Natural killer cell treated with Interleukin-12 subunit alpha and Interleukin-12 subunit beta and Interleukin-15 and Interleukin-18, amount 100 ng/mL, for 72 hours (primary cell): ENCODE measurements around the gene IDH3B. TPM values are rescaled to one million over a fixed set of nuclear protein-coding genes. Genes with fewer than 3 reads are reported as not detected.

Experiments
- ATAC-seq, 2 donors: fragments of 150-1000 bp; cut with Tn5 transposase in 1 of 2; sonication (Bioruptor Pico), chemical (Tn5 transposase) in 1 of 2; 2 replicates each; pipeline ENCODE4 v1.10.0; 2021
- DNase-seq: peaks from one replicate; pipeline ENCODE4 v3.0.0; 2022; ENCODE audit warnings: low spot score
- H3K27ac Mint-ChIP-seq, 2 donors: 1 replicate in 1 of 2; 2 replicates in 1 of 2; pipeline ENCODE4 v1.8.0; 2022; ENCODE audit warnings: mixed read lengths in 2 of 2, mild to moderate bottlenecking in 1 of 2, moderate library complexity in 1 of 2
- H3K27me3 Mint-ChIP-seq, 2 donors: 1 replicate in 1 of 2; 2 replicates in 1 of 2; pipeline ENCODE4 v1.8.0; 2022; ENCODE audit warnings: mixed read lengths in 2 of 2
- H3K36me3 Mint-ChIP-seq: one replicate; pipeline ENCODE4 v1.8.0; 2022; ENCODE audit warnings: mixed read lengths
- H3K4me1 Mint-ChIP-seq, 2 donors: 1 replicate in 1 of 2; 2 replicates in 1 of 2; pipeline ENCODE4 v1.8.0; 2022; ENCODE audit warnings: low read depth in 2 of 2, mixed read lengths in 2 of 2, mild to moderate bottlenecking in 1 of 2
- H3K4me3 Mint-ChIP-seq: one replicate; pipeline ENCODE4 v1.8.0; 2022; ENCODE audit warnings: mixed read lengths
- H3K9me3 Mint-ChIP-seq: 2 replicates; pipeline ENCODE4 v1.8.0; 2022; ENCODE audit warnings: mixed read lengths
- total RNA-seq, 2 donors: library from RNA; stranded (reverse); gene quantifications; one replicate each; pipeline ENCODE4 v1.2.3, GENCODE V29; 2022

The IDH3B gene
- total RNA-seq, 2 donors from 2014 or later = 114 to 120 TPM

DNA sequence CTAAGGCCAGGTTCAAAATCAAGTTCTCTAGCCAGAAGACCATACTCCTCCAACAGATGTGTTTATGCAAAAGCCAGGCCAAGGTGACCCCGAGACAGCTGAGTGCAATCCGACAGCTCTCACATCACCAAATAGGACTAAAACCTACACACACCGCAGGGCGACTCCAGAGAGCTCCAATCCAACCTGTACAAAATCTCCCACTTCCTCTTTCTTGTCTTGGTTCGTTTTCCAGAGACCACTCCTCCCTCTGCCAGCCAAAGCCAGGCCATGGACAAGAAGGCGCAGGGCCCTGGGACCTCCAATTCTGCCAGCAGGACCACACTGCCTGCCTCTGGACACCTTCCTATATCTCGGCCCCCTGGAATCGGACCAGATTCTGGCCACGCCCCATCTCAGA, 23.1 kb downstream of the IDH3B start:
- Mint-ChIP-seq H3K36me3 (no peaks in the 10 kb centered on the region), H3K27me3 (no peaks in the 10 kb centered on the region), H3K4me3 (no peak overlapping the region), H3K27ac (no peak overlapping the region), H3K9me3 (no peaks in the 10 kb centered on the region), H3K4me1 (peaks cover 29% of the 10 kb centered on the region in 2 donors)
- DNase-seq = no peak
- ATAC-seq = no peak

DNA sequence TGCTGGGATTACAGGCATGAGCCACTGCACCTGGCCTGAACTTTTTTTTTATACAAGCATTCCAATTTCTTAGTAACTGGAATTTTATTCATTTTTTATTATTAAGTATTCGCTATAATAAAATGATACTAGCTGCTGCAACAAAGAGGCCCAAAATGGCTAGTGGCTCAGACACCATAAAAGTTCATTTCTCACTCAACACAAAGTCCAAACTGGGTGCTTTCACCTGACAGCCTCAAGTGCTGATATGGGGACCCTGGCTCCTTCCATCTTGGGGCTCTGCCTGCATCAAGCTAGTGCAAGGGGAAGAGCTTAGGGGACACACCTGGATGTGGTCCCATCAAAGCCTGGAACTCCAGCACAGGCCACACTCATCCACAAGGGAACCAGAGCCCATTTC, 23.8 kb downstream of the IDH3B start:
- ATAC-seq = no peak
- Mint-ChIP-seq H3K27me3 (no peaks in the 10 kb centered on the region), H3K27ac (no peak overlapping the region), H3K4me1 (peaks cover 29 to 32% of the 10 kb centered on the region in 2 donors), H3K9me3 (no peaks in the 10 kb centered on the region), H3K36me3 (no peaks in the 10 kb centered on the region), H3K4me3 (no peak overlapping the region)
- no peak for DNase-seq

DNA sequence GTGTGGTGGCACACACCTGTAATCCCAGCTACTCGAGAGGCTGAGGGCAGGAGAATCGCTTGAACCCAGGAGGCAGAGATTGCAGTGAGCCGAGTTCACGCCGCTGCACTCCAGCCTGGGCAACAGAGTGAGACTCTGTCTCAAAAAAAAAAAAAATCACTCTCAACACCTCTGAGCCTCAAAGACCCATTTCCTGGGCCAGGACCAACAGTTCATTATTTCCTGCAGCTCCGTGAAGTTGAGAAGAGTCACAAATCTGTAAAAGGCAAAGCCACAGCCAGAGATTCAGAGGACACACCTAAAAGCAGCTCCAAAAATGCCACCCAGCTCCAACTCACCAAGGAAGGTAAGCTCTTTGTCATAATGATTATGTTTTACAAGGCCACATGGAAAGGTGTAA, 26.8 kb downstream of the IDH3B start:
- H3K36me3 Mint-ChIP-seq = no peaks in the 10 kb centered on the region
- peaks cover 29 to 38% of the 10 kb centered on the region in 2 donors for H3K4me1 Mint-ChIP-seq
- DNase-seq = no peak
- H3K27me3 Mint-ChIP-seq = peaks cover 2 to 13% of the 10 kb centered on the region in 2 donors
- peak overlapping the region; percentile 6 for H3K4me3 Mint-ChIP-seq
- H3K9me3 Mint-ChIP-seq = no peaks in the 10 kb centered on the region
- peak; percentile 58 to 65 for ATAC-seq
- peak overlapping the region in 1 of 2 donors; percentile 77 for H3K27ac Mint-ChIP-seq

DNA sequence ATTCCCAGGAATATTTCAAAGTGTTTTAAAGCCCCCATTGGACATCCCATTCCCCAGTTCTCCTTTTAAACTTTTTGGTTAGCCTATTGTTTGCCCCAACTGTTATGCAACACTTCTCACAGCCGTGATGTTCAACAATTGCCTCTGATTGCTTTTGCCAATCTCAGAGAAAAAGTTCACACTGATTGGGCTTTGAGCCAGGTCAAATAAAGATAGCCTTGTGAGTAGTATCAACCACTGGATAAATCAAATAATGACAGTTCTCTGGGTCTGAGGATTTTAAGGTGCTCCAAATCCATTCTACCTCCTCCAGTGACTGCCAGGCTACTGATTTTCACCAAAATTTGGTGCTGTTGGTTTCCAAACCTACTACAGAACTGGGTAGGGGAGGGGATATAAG, 30.6 kb downstream of the IDH3B start:
- ATAC-seq (no peak), DNase-seq (no peak)
- H3K27me3 Mint-ChIP-seq = peaks cover 2 to 20% of the 10 kb centered on the region in 2 donors
- no peak overlapping the region for H3K27ac Mint-ChIP-seq
- no peaks in the 10 kb centered on the region for H3K9me3 Mint-ChIP-seq
- H3K4me1 Mint-ChIP-seq = peaks cover 16 to 30% of the 10 kb centered on the region in 2 donors
- no peak overlapping the region for H3K4me3 Mint-ChIP-seq
- H3K36me3 Mint-ChIP-seq = peaks cover 9% of the 10 kb centered on the region

DNA sequence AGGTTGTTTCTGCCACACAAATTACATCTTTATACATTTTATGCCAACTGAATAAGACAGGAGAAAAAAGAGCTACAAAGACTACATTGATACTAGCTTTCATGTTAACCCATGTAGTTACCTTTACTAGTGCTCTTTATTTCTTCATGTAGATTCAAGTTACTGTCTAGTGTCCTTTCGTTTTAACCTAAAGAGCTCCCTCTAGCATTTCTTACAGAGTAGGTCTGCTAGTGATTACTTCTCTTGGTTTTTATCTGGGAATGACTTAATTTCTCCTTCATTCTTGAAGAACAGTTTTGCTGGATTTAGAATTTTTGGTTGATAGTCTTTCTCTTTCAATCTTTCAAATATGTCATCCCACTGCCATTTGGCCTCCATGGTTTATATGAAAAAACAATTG, 32.8 kb downstream of the IDH3B start:
- H3K27me3 Mint-ChIP-seq = peaks cover 7 to 20% of the 10 kb centered on the region in 2 donors
- peaks cover under 1 to 13% of the 10 kb centered on the region in 2 donors for H3K4me1 Mint-ChIP-seq

DNA sequence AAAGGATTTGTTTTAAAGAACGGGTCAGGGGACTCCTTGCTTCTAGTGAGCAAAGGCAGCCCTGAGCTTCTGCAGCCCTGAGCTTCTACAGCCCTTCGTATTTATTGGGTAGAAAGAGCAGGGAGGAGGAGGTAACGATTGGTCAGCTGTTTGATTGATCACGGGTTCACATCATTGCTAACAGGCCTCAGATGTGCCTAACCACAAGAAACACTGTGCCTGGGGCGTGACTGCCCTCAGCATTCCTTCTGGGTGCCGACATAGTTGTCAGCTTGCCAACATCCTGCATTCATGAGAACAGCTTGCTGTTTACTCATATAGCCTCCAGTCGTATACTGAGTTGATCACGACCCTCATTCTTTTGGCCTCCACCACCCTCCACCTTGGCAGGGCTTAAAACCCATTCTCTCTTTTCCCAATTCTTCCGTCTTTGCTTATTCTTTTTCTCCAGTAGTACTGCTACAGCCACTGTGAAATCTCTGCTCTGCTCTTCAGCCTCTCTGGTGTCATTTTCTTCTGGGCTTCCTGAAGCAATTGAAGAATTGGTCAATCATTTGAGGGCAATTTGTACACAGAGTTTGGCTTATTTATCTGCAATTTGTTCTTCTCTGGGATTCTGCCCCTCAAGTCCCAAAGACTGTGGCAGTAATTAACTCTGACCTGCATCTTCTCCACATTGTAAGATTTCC, 37.0 kb downstream of the IDH3B start:
- H3K4me1 Mint-ChIP-seq = no peaks in the 10 kb centered on the region
- DNase-seq = no peak

More for the DNA sequence above, 32.8 kb downstream of the IDH3B start:
- H3K27ac Mint-ChIP-seq = no peak overlapping the region
- ATAC-seq (no peak), DNase-seq (no peak)
- H3K36me3 Mint-ChIP-seq = peaks cover 17% of the 10 kb centered on the region
- no peaks in the 10 kb centered on the region for H3K9me3 Mint-ChIP-seq
- no peak overlapping the region for H3K4me3 Mint-ChIP-seq

DNA sequence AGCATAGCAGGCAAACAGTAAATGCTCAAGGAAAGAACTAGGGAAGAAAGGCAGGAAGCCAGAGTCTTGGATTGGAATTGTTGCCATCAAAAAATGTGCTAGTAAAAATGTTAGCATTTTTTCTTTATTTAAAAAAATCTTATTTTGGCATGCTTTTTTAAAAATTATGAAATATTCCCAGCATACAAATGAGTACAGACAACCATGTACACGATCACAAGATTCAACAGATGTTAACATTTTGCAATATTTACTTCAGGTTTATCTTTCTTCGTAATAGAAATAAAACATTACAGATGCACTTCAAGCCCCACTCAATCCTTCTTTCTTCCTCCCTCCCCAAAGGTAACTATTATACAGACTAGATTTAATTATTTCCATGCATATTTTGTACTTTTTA, 39.0 kb downstream of the IDH3B start:
- Mint-ChIP-seq H3K27me3 (peaks cover 8 to 19% of the 10 kb centered on the region in 2 donors), H3K9me3 (no peaks in the 10 kb centered on the region), H3K4me1 (no peaks in the 10 kb centered on the region), H3K27ac (no peak overlapping the region), H3K36me3 (peaks cover 11% of the 10 kb centered on the region), H3K4me3 (no peak overlapping the region)
- no peak for DNase-seq
- no peak for ATAC-seq

More for the DNA sequence above, 37.0 kb downstream of the IDH3B start:
- Mint-ChIP-seq H3K36me3 (peaks cover 16% of the 10 kb centered on the region), H3K27me3 (peaks cover 6 to 12% of the 10 kb centered on the region in 2 donors), H3K4me3 (no peak overlapping the region), H3K9me3 (no peaks in the 10 kb centered on the region), H3K27ac (no peak overlapping the region)
- no peak for ATAC-seq

DNA sequence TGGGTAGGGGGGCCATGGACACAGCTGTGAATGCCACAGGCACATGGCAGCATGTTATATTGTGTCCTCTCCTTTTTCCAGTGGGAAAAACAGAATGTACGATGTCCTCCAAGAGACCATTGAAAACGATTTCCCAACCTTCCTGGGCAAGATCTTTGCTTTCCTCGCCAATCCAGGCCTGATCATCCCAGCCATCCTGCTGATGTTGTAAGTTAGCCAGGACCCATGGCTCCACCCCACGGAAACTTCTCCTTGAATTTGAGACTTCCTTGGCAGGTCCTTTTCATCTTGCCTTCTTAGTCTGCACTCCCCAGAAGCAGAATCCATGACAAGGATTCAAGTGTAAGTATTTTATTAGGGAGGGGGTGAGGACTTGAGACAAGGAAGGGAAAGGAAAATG, 39.8 kb downstream of the IDH3B start:
- Mint-ChIP-seq H3K36me3 (peaks cover 12% of the 10 kb centered on the region), H3K4me3 (no peak overlapping the region), H3K4me1 (no peaks in the 10 kb centered on the region), H3K27me3 (peaks cover 17 to 19% of the 10 kb centered on the region in 2 donors), H3K27ac (no peak overlapping the region), H3K9me3 (no peaks in the 10 kb centered on the region)
- DNase-seq = no peak
- no peak for ATAC-seq

DNA sequence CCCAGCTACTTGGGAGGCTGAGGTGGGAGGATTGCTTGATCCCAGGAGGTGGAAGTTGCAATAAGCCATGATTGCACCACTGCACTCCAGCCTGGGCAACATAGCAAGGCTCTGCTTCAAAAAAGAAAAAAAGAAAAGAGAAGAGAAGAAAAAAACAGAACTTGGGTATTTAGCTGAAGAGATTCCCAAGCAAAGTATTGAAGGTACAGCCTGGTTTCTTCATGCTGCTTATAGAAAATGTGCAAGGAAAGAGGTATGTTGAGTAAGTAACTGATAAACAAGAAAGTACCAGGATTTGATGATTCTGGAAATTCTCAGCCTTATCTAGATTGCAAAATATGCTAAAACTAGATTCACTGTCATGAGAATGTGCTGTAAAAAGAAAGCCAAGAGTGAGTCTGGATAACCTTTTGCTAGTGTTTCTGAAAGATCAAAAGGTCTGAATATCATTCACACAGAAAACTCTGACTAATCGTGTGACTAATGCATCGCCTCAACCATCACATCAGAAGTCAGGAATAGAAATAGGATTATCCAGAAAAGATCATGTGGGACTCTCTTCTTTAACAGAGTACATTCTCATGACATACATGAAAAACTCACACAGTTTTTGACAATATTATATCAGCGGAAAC, 43.9 kb downstream of the IDH3B start:
- H3K36me3 Mint-ChIP-seq = peaks cover 4% of the 10 kb centered on the region
- ATAC-seq (no peak), DNase-seq (no peak)
- peaks cover 22 to 38% of the 10 kb centered on the region in 2 donors for H3K27me3 Mint-ChIP-seq
- no peak overlapping the region for H3K4me3 Mint-ChIP-seq
- no peak overlapping the region for H3K27ac Mint-ChIP-seq
- H3K9me3 Mint-ChIP-seq = no peaks in the 10 kb centered on the region
- H3K4me1 Mint-ChIP-seq = no peaks in the 10 kb centered on the region

DNA sequence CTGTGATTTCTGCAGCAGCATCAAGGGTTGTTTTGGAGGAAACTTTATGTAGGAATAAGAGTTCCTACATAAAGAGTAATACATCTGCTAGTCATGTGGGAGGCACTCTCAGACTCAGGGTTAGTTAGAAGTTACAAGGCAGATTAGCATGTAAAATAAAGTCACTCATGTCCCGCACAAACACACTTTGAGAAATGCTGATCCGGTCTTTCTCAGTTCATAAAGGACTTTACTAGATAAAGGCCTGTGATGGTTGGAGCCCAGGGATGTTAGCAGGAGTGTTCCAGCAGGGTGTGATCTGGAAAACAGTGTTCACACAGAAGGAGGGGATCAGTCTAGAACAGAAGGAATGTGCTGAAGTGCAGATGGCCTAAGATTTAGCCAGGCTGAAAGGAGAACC, 44.7 kb downstream of the IDH3B start:
- Mint-ChIP-seq H3K27me3 (peaks cover 22 to 40% of the 10 kb centered on the region in 2 donors), H3K36me3 (peaks cover 4% of the 10 kb centered on the region), H3K4me3 (no peak overlapping the region), H3K4me1 (no peaks in the 10 kb centered on the region), H3K27ac (no peak overlapping the region), H3K9me3 (no peaks in the 10 kb centered on the region)
- no peak for DNase-seq
- no peak for ATAC-seq

DNA sequence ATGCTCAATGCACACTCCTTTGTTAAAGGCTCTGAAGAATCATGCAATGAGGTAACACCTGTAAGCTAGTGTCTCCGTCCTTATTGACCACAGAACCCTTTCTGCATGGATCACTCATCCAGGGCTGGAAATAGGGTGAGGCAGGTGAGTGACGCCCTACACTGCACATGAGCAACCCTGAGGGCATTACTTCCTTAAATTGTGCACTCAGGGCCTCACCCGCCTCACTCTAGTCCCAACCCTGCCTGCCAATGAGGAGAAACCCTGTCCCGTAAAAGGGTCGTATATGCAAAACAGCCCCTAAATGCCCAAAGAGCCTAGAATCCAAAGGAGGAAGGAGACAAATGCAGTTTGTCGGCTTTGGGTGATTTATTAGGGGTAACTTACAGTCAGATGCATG, 45.2 kb downstream of the IDH3B start:
- DNase-seq = no peak
- H3K27me3 Mint-ChIP-seq = peaks cover 22 to 40% of the 10 kb centered on the region in 2 donors
- no peak overlapping the region for H3K4me3 Mint-ChIP-seq
- ATAC-seq = no peak
- no peaks in the 10 kb centered on the region for H3K4me1 Mint-ChIP-seq
- no peak overlapping the region for H3K27ac Mint-ChIP-seq
- H3K36me3 Mint-ChIP-seq = peaks cover 4% of the 10 kb centered on the region
- no peaks in the 10 kb centered on the region for H3K9me3 Mint-ChIP-seq

DNA sequence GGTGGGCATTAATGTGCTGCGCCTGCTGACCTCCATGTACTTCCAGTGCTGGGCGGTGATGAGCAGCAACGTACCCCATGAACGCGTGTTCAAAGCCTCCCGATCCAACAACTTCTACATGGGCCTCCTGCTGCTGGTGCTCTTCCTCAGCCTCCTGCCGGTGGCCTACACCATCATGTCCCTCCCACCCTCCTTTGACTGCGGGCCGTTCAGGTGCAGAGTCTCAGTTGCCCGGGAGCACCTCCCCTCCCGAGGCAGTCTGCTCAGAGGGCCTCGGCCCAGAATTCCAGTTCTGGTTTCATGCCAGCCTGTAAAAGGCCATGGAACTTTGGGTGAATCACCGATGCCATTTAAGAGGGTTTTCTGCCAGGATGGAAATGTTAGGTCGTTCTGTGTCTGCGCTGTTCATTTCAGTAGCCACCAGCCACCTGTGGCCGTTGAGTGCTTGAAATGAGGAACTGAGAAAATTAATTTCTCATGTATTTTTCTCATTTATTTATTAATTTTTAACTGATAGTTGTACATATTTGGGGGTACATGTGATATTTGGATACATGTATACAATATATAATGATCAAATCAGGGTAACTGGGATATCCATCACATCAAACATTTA, 46.8 kb downstream of the IDH3B start:
- DNase-seq (no peak), ATAC-seq (no peak)
- no peak overlapping the region for H3K4me3 Mint-ChIP-seq
- no peaks in the 10 kb centered on the region for H3K9me3 Mint-ChIP-seq
- peaks cover 19 to 40% of the 10 kb centered on the region in 2 donors for H3K27me3 Mint-ChIP-seq
- no peak overlapping the region for H3K27ac Mint-ChIP-seq
- H3K4me1 Mint-ChIP-seq = no peaks in the 10 kb centered on the region
- H3K36me3 Mint-ChIP-seq = peaks cover 4% of the 10 kb centered on the region

DNA sequence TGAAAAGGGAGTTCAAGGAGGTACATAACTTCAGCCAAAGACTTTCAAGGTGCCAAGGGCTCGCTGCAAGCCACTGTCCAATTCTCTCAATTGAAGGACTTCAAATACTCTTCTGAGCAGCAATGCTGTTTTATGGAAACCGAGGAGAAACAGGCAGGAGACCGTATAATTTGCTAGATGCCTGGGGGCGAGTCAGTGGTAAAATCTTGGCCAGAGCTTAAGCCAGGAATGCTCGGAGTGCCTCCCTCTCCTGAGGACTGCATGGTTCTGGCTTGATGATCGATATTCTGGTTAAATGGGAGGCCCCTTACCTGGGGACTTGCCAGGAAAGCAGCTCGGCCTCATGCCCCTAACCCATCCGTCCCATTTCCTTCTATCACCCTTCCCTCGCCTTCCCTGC, 47.4 kb downstream of the IDH3B start:
- Mint-ChIP-seq H3K27me3 (peaks cover 21 to 43% of the 10 kb centered on the region in 2 donors), H3K4me3 (no peak overlapping the region), H3K4me1 (no peaks in the 10 kb centered on the region), H3K9me3 (no peaks in the 10 kb centered on the region), H3K27ac (no peak overlapping the region), H3K36me3 (peaks cover 4% of the 10 kb centered on the region)
- ATAC-seq (no peak), DNase-seq (no peak)

DNA sequence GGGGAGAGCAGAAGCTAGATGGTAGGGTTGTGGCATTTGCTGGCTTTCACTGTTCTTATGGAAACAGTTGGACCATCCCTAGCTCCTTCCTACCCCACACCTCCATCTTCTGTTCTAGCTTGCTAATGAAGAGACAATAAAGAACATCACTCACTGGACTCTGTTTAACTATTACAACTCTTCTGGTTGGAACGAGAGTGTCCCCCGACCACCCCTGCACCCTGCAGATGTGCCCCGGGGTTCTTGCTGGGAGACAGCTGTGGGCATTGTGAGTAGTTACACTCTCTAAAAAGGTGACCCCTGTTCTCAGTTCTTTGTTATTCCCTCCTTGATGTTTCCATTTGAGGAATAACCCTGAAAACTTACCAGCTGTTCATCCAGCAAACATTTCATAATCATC, 51.9 kb downstream of the IDH3B start:
- Mint-ChIP-seq H3K27ac (no peak overlapping the region), H3K4me1 (no peaks in the 10 kb centered on the region), H3K9me3 (peaks cover 5% of the 10 kb centered on the region), H3K36me3 (peaks cover 7% of the 10 kb centered on the region), H3K27me3 (peaks cover 32 to 36% of the 10 kb centered on the region in 2 donors), H3K4me3 (no peak overlapping the region)
- ATAC-seq (no peak), DNase-seq (no peak)
